Pons (tissue), 1 donor: ENCODE measurements around the gene DAPK1.
"Not testable (repeated sequence)": the region's sequence is repeated elsewhere in the genome, so short reads cannot be mapped to it uniquely, and the experiment has no call there.

ENCODE experiments used
- DNase-seq: peaks from one replicate; pipeline ENCODE4 v3.0.0-alpha.2; 2016; ENCODE audit warnings: low spot score

DAPK1 gene

DNA sequence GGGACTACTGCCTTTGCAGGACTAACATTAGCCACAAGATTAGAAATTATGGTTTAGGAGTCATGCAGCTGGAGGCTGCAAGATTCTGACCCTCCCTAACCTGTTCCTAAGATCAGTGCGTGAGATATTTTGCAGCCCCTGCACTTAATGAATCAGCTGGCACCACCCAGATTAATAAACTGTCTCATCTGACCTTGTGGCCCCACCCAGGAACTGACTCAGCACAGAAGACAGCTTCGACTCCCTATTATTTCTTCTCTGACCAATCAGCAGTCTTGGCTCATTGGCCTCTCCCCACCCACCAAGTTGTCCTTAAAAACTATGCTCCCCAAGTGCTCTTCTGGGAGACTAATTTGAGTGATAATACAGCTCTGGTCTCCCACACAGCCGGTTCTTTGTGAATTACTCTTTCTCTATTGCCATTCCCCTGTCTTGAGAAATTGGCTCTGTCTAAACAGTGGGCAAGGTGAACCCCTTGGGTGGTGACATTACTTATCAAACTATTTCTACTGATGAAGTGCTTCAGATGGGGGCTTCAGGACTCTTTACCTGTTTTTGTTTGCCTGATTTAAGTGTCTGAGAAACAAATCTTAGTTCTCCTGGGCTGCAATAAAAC is 245.3 kb downstream of the DAPK1 start:
- DNase-seq = no peak

DNA sequence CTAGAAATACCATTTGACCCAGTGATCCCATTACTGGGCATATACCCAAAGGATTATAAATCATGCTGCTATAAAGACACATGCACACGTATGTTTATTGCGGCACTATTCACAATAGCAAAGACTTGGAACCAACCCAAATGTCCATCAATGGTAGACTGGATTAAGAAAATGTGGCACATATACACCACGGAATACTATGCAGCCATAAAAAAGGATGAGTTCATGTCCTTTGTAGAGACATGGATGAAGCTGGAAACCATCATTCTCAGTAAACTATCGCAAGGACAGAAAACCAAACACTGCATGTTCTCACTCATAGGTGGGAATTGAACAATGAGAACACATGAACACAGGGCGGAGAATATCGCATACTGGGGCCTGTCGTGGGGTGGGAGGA is 246.6 kb downstream of the DAPK1 start:
- not testable (repeated sequence) for DNase-seq

DNA sequence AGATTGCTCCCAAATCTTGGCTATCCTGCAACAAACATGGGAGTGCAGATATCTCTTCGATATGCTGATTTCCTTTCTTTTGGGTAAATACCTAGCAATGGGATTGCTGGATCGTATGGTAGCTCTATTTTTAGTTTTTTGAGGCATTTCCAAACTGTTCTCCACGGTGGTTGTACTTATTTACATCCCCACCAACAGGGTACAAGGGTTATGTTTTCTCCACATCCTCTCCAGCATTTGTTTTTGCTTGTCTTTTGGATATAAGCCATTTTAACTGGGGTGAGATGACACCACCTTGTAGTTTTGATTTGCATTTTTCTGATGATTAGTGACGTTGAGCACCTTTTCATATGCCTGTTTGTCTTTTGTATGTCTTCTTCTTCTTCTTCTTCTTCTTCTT is 248.5 kb downstream of the DAPK1 start:
- DNase-seq = no peak

DNA sequence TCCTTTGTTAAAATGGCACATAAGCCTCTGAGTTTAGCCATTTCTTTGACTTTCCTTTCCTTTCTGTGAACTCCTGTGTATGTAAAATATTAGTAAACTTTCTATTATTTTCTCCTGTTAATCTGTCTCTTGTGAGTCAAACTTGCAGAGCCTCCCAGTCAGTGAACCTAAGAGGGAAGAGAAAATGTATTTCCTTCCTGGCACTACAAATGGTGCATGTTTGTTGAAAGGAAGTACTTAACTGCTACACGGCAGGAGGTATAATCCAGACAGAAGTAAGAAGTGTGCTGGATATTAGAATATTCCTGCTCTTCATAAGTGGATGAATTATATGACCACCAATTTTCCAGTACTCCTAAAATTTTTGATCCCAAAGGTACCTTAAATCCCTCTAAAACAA is 251.2 kb downstream of the DAPK1 start:
- DNase-seq = no peak

DNA sequence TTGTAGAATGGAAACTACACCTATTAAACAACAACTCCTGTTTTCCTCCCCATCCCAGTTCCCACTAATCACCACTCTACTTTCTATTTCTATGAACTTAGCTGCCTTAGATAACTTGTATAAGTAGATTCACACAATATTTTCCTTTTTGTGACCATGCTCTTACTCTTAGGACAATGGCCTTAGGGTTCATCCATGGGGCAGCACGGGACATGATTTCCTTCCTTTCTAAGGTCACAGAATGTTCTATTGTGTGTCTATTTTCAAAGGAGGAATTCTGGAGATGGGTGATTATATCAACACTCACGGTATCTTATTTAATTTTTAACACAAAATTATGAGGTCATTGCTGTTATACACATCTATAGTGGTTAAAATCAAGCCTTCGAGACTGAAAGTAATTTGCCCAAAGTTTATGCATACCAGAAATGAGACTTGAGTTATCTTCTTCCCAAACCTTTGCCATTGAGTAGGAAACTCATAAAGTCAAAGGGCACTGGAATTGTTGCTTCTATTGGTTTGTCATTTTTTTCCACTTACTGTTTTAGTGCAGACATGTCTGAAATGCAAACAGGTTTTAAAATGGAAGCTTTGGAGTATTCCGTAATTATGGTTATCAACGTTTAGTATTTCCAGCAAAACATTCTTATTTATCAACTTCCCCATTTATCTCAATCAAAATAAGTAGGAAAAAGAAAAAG is 251.8 kb downstream of the DAPK1 start:
- DNase-seq = no peak

DNA sequence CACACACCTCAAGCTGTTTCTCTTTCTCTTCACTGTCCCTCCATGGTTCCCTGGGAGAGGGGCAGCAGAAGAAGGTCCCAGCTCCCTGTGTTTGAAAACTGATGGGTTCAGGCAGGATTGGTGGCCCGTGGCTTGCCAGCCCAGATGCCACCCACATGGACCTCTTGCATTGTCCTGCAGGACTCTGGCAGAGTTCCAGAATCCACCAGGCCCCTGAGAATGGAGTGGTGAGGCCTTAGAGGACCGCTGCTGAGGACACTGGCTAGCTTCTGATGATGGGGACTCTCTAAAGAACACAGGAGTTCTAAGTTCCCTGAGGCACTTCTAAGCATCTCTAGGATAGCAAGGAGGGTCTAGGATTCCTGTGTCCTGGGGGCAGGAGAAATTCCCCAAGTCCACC is 253.1 kb downstream of the DAPK1 start:
- DNase-seq = no peak

DNA sequence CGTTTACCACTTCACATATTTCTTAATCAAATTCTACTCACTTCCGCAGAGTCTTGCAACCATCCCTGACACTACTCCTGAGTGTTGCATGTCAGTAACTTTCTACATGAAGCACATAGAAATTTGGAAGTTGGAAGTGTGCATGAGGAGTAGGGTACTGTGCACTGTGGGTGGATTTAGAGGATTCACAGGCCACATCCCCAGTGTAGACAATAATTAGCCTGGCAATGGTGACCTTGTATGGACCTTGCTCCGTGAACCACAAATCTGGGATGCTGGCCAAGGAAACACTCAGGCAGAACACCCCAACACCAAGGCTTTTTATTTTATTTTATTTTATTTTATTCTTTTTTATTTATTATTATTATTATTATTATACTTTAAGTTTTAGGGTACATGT is 253.8 kb downstream of the DAPK1 start:
- DNase-seq = no peak

DNA sequence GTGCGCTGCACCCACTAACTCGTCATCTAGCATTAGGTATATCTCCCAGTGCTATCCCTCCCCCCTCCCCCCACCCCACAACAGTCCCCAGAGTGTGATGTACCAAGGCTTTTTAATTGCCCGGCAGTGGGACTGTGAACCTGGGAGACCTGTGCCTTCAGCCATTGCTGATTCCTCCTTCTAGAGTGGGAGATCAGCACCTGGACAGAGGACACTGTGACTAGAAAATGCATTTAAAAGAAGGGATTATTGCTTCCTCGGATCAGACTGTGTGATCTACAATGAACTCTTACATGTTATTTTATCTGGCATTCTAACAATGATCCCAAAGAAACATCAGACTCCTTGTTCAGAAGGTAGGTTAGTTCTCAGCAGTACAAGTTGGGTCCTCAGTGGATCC is 254.2 kb downstream of the DAPK1 start:
- no peak for DNase-seq

DNA sequence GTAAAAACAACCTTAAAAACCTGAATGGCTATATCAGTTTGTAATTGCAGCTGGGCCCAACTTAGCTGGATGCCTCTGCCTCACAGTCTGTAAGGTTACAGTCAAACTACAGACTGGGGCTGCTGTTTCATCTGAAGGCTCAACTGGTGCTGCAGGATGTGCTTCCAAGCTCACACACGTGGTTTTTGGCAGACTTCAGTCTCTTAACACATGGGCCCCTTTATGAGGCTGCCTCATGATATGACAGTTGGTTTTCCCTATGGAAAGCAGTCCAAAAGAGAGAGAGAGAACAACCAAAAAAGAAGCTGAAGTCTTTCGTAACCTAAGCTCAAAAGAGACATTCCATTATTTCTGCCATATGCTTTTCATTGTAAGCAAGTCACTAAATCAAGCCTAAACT is 255.6 kb downstream of the DAPK1 start:
- DNase-seq = no peak
